ENCODE data around the gene PAWR.
A peak's percentile ranks its signal among the peaks of the same experiment; 100 is the strongest.

DNA sequence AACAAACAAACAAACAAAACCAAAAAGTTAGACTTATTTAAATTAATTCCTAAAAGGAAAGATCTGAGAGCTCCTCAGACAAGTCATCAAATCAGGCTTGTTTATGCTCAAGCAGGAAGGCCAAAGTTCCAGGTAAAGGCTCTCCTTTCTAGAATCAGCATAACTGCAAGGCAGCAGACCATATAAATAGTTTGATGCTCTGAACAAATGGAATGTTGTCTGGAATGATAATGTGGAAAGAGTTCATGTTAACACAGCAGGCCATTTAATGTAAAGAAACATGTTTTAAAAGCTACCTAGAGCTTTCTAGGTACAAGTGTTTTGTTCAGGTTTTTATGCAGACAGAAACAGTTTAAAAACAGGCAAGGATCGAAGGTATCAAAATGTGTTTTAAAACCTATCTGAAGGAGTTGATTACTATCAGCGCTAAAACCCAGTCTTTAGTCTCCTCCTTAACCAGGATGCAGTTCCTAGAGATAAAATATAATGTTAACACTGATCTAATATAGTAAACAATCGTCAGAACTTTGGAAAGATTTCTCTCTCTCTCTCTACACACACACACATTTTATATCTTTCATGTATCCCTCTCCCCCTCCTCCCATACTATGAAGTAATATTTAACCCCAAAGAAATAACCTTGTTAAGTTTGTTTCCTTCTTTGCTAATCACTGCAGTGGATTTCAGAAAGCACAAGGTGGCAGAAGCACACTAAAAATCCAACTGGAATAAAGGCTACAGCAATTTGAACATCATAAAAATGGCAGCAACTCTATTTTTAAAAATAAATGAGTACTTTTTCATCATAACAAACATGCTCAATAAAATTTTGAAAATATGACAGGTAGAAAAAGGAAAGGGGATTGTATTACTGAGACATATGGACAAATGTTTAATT is 135.5 kb downstream of the PAWR start:
- TF ChIP-seq, protein P1, sequence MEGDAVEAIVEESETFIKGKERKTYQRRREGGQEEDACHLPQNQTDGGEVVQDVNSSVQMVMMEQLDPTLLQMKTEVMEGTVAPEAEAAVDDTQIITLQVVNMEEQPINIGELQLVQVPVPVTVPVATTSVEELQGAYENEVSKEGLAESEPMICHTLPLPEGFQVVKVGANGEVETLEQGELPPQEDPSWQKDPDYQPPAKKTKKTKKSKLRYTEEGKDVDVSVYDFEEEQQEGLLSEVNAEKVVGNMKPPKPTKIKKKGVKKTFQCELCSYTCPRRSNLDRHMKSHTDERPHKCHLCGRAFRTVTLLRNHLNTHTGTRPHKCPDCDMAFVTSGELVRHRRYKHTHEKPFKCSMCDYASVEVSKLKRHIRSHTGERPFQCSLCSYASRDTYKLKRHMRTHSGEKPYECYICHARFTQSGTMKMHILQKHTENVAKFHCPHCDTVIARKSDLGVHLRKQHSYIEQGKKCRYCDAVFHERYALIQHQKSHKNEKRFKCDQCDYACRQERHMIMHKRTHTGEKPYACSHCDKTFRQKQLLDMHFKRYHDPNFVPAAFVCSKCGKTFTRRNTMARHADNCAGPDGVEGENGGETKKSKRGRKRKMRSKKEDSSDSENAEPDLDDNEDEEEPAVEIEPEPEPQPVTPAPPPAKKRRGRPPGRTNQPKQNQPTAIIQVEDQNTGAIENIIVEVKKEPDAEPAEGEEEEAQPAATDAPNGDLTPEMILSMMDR (IDR thresholded peaks at IDR 0.05): peak; percentile 73
- no peak for TF ChIP-seq ZFX (IDR thresholded peaks at IDR 0.05; ENCODE audit: borderline replicate concordance)

All from 22Rv1 (cell line).